ES-I3 (cell line): Measurements from ENCODE around the gene ACSF3.
"Not testable (repeated sequence)": the region's sequence is repeated elsewhere in the genome, so short reads cannot be mapped to it uniquely, and the experiment has no call there.

Experiments
- H3K36me3 ChIP-seq: 2 replicates; pipeline ENCODE4 v1.6.1; 2013; ENCODE audit warnings: mild to moderate bottlenecking, low read length, control low read depth, moderate library complexity; ENCODE audit not compliant: insufficient read depth
- H3K4me1 ChIP-seq: 2 replicates; pipeline ENCODE4 v1.6.1; 2013; ENCODE audit warnings: mild to moderate bottlenecking, control low read depth, low read length; ENCODE audit not compliant: insufficient read depth
- H3K9ac ChIP-seq: 2 replicates; pipeline ENCODE4 v1.6.1; 2013; ENCODE audit warnings: low read depth, mild to moderate bottlenecking, low read length, moderate library complexity
- H3K9me3 ChIP-seq: 2 replicates; pipeline ENCODE4 v1.6.1; 2013; ENCODE audit warnings: mild to moderate bottlenecking, low read length, moderate library complexity; ENCODE audit not compliant: control insufficient read depth, insufficient read depth

The ACSF3 gene

GRCh38 chr16:89157778-89158177 lies 64.1 kb downstream of the ACSF3 start:
- no peaks in the 10 kb centered on the region for H3K4me1 ChIP-seq
- H3K36me3 ChIP-seq: no peaks in the 10 kb centered on the region

GRCh38 chr16:89159066-89159849 lies 65.6 kb downstream of the ACSF3 start:
- H3K9ac ChIP-seq: no peak overlapping the region
- no peaks in the 10 kb centered on the region for H3K4me1 ChIP-seq
- H3K36me3 ChIP-seq: no peaks in the 10 kb centered on the region
- no peaks in the 10 kb centered on the region for H3K9me3 ChIP-seq

More at GRCh38 chr16:89157778-89158177, 64.1 kb downstream of the ACSF3 start:
- no peak overlapping the region for H3K9ac ChIP-seq
- no peaks in the 10 kb centered on the region for H3K9me3 ChIP-seq

GRCh38 chr16:89159850-89160354 lies 66.2 kb downstream of the ACSF3 start:
- Histone ChIP-seq H3K9me3 (no peaks in the 10 kb centered on the region), H3K9ac (no peak overlapping the region), H3K4me1 (no peaks in the 10 kb centered on the region), H3K36me3 (no peaks in the 10 kb centered on the region)

GRCh38 chr16:89160977-89161701 lies 67.5 kb downstream of the ACSF3 start:
- Histone ChIP-seq H3K9ac (no peak overlapping the region), H3K36me3 (no peaks in the 10 kb centered on the region), H3K9me3 (no peaks in the 10 kb centered on the region), H3K4me1 (no peaks in the 10 kb centered on the region)

- Histone ChIP-seq H3K36me3 (no peaks in the 10 kb centered on the region), H3K4me1 (peaks cover under 1% of the 10 kb centered on the region; the same call in 1 of the 2 replicates), H3K9ac (no peak overlapping the region), H3K9me3 (no peaks in the 10 kb centered on the region)
These were observed 68.4 kb downstream of the ACSF3 start for GRCh38 chr16:89161763-89162713.

- H3K9ac ChIP-seq: no peak overlapping the region
- no peaks in the 10 kb centered on the region for H3K9me3 ChIP-seq
- no peaks in the 10 kb centered on the region for H3K36me3 ChIP-seq
- peaks cover 3% of the 10 kb centered on the region; the same call in 1 of the 2 replicates for H3K4me1 ChIP-seq
These were observed 69.6 kb downstream of the ACSF3 start for GRCh38 chr16:89163297-89163696.

GRCh38 chr16:89164436-89164835 lies 70.8 kb downstream of the ACSF3 start:
- Histone ChIP-seq H3K9ac (no peak overlapping the region), H3K9me3 (no peaks in the 10 kb centered on the region), H3K4me1 (peaks cover 3% of the 10 kb centered on the region; the same call in 1 of the 2 replicates), H3K36me3 (no peaks in the 10 kb centered on the region)

GRCh38 chr16:89164847-89165680 lies 71.4 kb downstream of the ACSF3 start:
- Histone ChIP-seq H3K9ac (no peak overlapping the region), H3K36me3 (no peaks in the 10 kb centered on the region), H3K4me1 (peaks cover 3% of the 10 kb centered on the region; the same call in 1 of the 2 replicates), H3K9me3 (no peaks in the 10 kb centered on the region)

- not testable (repeated sequence) for H3K9me3 ChIP-seq, H3K9ac ChIP-seq, H3K4me1 ChIP-seq, H3K36me3 ChIP-seq
These were observed 72.0 kb downstream of the ACSF3 start for GRCh38 chr16:89165681-89165979.

- H3K4me1 ChIP-seq: peaks cover 3% of the 10 kb centered on the region; the same call in 1 of the 2 replicates
- no peaks in the 10 kb centered on the region for H3K36me3 ChIP-seq
These were observed 73.2 kb downstream of the ACSF3 start for GRCh38 chr16:89166696-89167424.

GRCh38 chr16:89167425-89167941 lies 73.8 kb downstream of the ACSF3 start:
- Histone ChIP-seq H3K36me3 (no peaks in the 10 kb centered on the region), H3K9me3 (no peaks in the 10 kb centered on the region), H3K4me1 (peaks cover 5% of the 10 kb centered on the region; the same call in 1 of the 2 replicates), H3K9ac (no peak overlapping the region)

More at GRCh38 chr16:89166696-89167424, 73.2 kb downstream of the ACSF3 start:
- Histone ChIP-seq H3K9ac (no peak overlapping the region), H3K9me3 (no peaks in the 10 kb centered on the region)

GRCh38 chr16:89168381-89169189 lies 74.9 kb downstream of the ACSF3 start:
- H3K9ac ChIP-seq: no peak overlapping the region
- no peaks in the 10 kb centered on the region for H3K9me3 ChIP-seq
- peaks cover 15% of the 10 kb centered on the region; the same call in 1 of the 2 replicates for H3K4me1 ChIP-seq
- H3K36me3 ChIP-seq: no peaks in the 10 kb centered on the region
